ENCODE measurements around the gene GALE. TPM values are rescaled to one million over a fixed set of nuclear protein-coding genes. Genes with fewer than 3 reads are reported as not detected.
"Not testable (repeated sequence)": the region's sequence is repeated elsewhere in the genome, so short reads cannot be mapped to it uniquely, and the experiment has no call there.

GALE gene
- polyA plus RNA-seq: 52.8 to 68.3 TPM (median 66.9 TPM) in 3 replicates
- 16.0 TPM for polyA plus RNA-seq (2011; ENCODE audit: low read depth)
- polyA plus RNA-seq (2011; cell fraction: cytosol; rRNA removed): 32.5 and 51.1 TPM in 2 replicates
- polyA plus RNA-seq (2011; cell fraction: nucleus; rRNA removed): 58.9 and 68.1 TPM in 2 replicates
- 31.5 and 55.2 TPM in 2 replicates for polyA plus RNA-seq (2012; ENCODE audit: low replicate concordance)
- 37.5 to 51.9 TPM (median 38.4 TPM) in 3 replicates for polyA minus RNA-seq
- 36.4 TPM for polyA minus RNA-seq (2011; cell fraction: cytosol; rRNA and poly(A)+ RNA removed)
- 20.2 and 22.2 TPM in 2 replicates for polyA minus RNA-seq (2011; cell fraction: nucleus; rRNA and poly(A)+ RNA removed)

DNA sequence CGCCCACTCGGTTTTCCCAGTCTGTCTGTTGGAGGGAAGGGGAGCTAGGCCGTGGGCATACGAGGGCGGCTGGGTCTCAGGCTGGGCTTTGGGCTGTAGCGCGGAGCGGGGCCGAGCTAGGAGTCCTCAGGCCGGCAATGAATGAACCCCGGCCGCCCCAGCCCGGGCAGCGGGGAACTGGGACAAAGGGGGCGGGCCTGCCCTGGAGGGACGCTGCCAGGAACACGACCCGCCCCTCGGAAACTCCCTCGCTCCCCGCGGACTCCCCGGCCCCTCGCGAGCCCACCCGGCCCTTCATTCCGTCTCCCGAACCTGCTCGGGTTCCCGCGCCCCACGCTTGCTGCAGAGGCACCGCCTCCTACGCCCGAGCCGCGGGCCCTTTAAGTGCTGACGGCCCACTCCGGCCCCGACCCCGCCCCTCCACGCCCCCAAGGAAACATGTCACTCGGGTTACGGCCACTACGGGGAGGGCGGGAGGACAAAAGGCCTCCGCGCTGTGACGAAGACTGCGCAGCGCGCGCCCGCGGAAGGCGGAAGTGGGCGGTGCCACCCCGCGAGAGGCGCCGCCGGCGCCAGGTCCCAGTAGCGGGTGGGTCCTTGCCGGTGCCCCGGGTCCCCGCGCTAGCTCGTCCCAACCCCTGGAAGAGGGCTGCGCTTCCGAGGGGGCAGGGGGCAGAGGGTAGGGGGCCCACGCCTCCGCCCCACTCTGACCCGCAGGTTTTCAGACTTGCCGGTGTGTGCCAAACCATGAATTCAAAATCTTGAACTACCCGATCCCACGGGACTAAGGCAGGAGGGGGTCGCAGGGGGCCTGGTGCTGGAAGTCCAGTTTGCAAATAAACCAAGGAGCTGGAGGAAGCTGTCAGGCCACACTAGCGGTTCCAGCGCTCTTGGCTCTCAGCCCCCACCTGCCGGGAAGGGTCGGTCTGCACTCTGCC lies at the start of gene GALE:
Gene GALE (minus strand): TSS at position 355 of the 938 bp plus-strand sequence. CDS start 1,747 bp downstream, outside the sequence.
- peak within 1 kb of the TSS; percentile 53 for H2AFZ ChIP-seq (ENCODE audit: control insufficient read depth, low read length)
- H3K27ac ChIP-seq (ENCODE audit: control insufficient read depth, insufficient read depth, low read length): peak within 1 kb of the TSS; percentile 83
- no peaks in the 10 kb centered on the region for H4K20me1 ChIP-seq (ENCODE audit: control insufficient read depth, extremely low read depth, insufficient read depth, low read length)
- peak within 1 kb of the TSS; percentile 99 for H3K4me2 ChIP-seq (ENCODE audit: control insufficient read depth, extremely low read depth, insufficient read depth, low read depth, low read length)
- peak within 1 kb of the TSS; percentile 63 to 93 (median 82) for H3K4me3 ChIP-seq (ENCODE audit: control insufficient read depth in 2 of 3, extremely low read depth in 1 of 3, insufficient read depth in 2 of 3, low read depth in 1 of 3, low read length in 3 of 3)
- dilution Hi-C loops (cut with MboI; ENCODE audit: extremely low pct_ligation_motif_present, low sequenced_read_pairs): no loop called here
- FAIRE-seq (peak; percentile 63), DNase-seq (ENCODE audit: low read depth, low spot score) (peak; percentile 76)
- no peaks in the 10 kb centered on the region for H3K27me3 ChIP-seq (ENCODE audit: control insufficient read depth, extremely low read depth, insufficient read depth, low read length)
- H3K79me2 ChIP-seq (ENCODE audit: control insufficient read depth, insufficient read depth, low read length): peaks cover 1% of the 10 kb centered on the region
- peaks cover 24 to 25% of the 10 kb centered on the region in 2 experiments for H3K36me3 ChIP-seq (ENCODE audit: control insufficient read depth in 2 of 2, extremely low read depth in 1 of 2, insufficient read depth in 2 of 2, low read length in 2 of 2)
- peaks cover 14% of the 10 kb centered on the region for H3K4me1 ChIP-seq (ENCODE audit: control insufficient read depth, extremely low read depth, insufficient read depth, low read length)
- H3K9me1 ChIP-seq (ENCODE audit: control insufficient read depth, extremely low read depth, insufficient read depth, low read length): no peaks in the 10 kb centered on the region
- H3K9me3 ChIP-seq (ENCODE audit: control insufficient read depth, low read depth, low read length): no peaks in the 10 kb centered on the region
- H3K9ac ChIP-seq (ENCODE audit: control insufficient read depth, extremely low read depth, insufficient read depth, low read length): peak within 1 kb of the TSS; percentile 83
- TF ChIP-seq EZH2 (IDR thresholded peaks at IDR 0.05; ENCODE audit: low read length): no peak
- no peak for TF ChIP-seq CTCF (optimal IDR thresholded peaks at IDR 0.05 in 1 of 3, IDR thresholded peaks at IDR 0.05 in 1 of 3, conservative IDR thresholded peaks at IDR 0.05 in 1 of 3; ENCODE audit: extremely low read depth in 1 of 3, insufficient read depth in 2 of 3, low read length in 3 of 3)

- H4K20me1 ChIP-seq (ENCODE audit: control insufficient read depth, extremely low read depth, insufficient read depth, low read length): no peaks in the 10 kb centered on the region
- no peaks in the 10 kb centered on the region for H3K9me1 ChIP-seq (ENCODE audit: control insufficient read depth, extremely low read depth, insufficient read depth, low read length)
- H2AFZ ChIP-seq (ENCODE audit: control insufficient read depth, low read length): no peak overlapping the region
- H3K4me1 ChIP-seq (ENCODE audit: control insufficient read depth, extremely low read depth, insufficient read depth, low read length): no peaks in the 10 kb centered on the region
- H3K36me3 ChIP-seq (ENCODE audit: control insufficient read depth in 2 of 2, extremely low read depth in 1 of 2, insufficient read depth in 2 of 2, low read length in 2 of 2): no peaks in the 10 kb centered on the region
- no peak for TF ChIP-seq CTCF (optimal IDR thresholded peaks at IDR 0.05 in 1 of 3, IDR thresholded peaks at IDR 0.05 in 1 of 3, conservative IDR thresholded peaks at IDR 0.05 in 1 of 3; ENCODE audit: extremely low read depth in 1 of 3, insufficient read depth in 2 of 3, low read length in 3 of 3)
- TF ChIP-seq EZH2 (IDR thresholded peaks at IDR 0.05; ENCODE audit: low read length): no peak
- no peaks in the 10 kb centered on the region for H3K79me2 ChIP-seq (ENCODE audit: control insufficient read depth, insufficient read depth, low read length)
- no peak overlapping the region for H3K4me3 ChIP-seq (ENCODE audit: control insufficient read depth in 2 of 3, extremely low read depth in 1 of 3, insufficient read depth in 2 of 3, low read depth in 1 of 3, low read length in 3 of 3)
- FAIRE-seq (no peak), DNase-seq (ENCODE audit: low read depth, low spot score) (no peak)
- no peaks in the 10 kb centered on the region for H3K9me3 ChIP-seq (ENCODE audit: control insufficient read depth, low read depth, low read length)
- H3K27me3 ChIP-seq (ENCODE audit: control insufficient read depth, extremely low read depth, insufficient read depth, low read length): no peaks in the 10 kb centered on the region
- dilution Hi-C loops (cut with MboI; ENCODE audit: extremely low pct_ligation_motif_present, low sequenced_read_pairs): no loop called here
- no peak overlapping the region for H3K4me2 ChIP-seq (ENCODE audit: control insufficient read depth, extremely low read depth, insufficient read depth, low read depth, low read length)
- no peak overlapping the region for H3K9ac ChIP-seq (ENCODE audit: control insufficient read depth, extremely low read depth, insufficient read depth, low read length)
- no peak overlapping the region for H3K27ac ChIP-seq (ENCODE audit: control insufficient read depth, insufficient read depth, low read length)
Measured at GRCh38 chr1:23848673-23849616, 48.4 kb upstream of the GALE start.

- H3K27ac ChIP-seq (ENCODE audit: control insufficient read depth, insufficient read depth, low read length); H3K79me2 ChIP-seq (ENCODE audit: control insufficient read depth, insufficient read depth, low read length); dilution Hi-C loops (cut with MboI; ENCODE audit: extremely low pct_ligation_motif_present, low sequenced_read_pairs); H3K9ac ChIP-seq (ENCODE audit: control insufficient read depth, extremely low read depth, insufficient read depth, low read length); FAIRE-seq; H3K4me3 ChIP-seq (ENCODE audit: control insufficient read depth in 2 of 3, extremely low read depth in 1 of 3, insufficient read depth in 2 of 3, low read depth in 1 of 3, low read length in 3 of 3); H3K9me3 ChIP-seq (ENCODE audit: control insufficient read depth, low read depth, low read length); H3K36me3 ChIP-seq (ENCODE audit: control insufficient read depth in 2 of 2, extremely low read depth in 1 of 2, insufficient read depth in 2 of 2, low read length in 2 of 2); H3K4me1 ChIP-seq (ENCODE audit: control insufficient read depth, extremely low read depth, insufficient read depth, low read length); H4K20me1 ChIP-seq (ENCODE audit: control insufficient read depth, extremely low read depth, insufficient read depth, low read length); H2AFZ ChIP-seq (ENCODE audit: control insufficient read depth, low read length); H3K9me1 ChIP-seq (ENCODE audit: control insufficient read depth, extremely low read depth, insufficient read depth, low read length); H3K4me2 ChIP-seq (ENCODE audit: control insufficient read depth, extremely low read depth, insufficient read depth, low read depth, low read length); DNase-seq (ENCODE audit: low read depth, low spot score); H3K27me3 ChIP-seq (ENCODE audit: control insufficient read depth, extremely low read depth, insufficient read depth, low read length): not testable (repeated sequence)
Measured at GRCh38 chr1:23847482-23848095, 47.0 kb upstream of the GALE start.

Data from keratinocyte (primary cell).